Right hindlimb (tissue), 1 donor: ENCODE data around the gene JCAD.
A peak's percentile ranks its signal among the peaks of the same experiment; 100 is the strongest.
"Not testable (repeated sequence)": the region's sequence is repeated elsewhere in the genome, so short reads cannot be mapped to it uniquely, and the experiment has no call there.

ENCODE experiments used
- DNase-seq: peaks from one replicate; pipeline ENCODE4 v3.0.0-alpha.2; 2018

JCAD gene

DNA sequence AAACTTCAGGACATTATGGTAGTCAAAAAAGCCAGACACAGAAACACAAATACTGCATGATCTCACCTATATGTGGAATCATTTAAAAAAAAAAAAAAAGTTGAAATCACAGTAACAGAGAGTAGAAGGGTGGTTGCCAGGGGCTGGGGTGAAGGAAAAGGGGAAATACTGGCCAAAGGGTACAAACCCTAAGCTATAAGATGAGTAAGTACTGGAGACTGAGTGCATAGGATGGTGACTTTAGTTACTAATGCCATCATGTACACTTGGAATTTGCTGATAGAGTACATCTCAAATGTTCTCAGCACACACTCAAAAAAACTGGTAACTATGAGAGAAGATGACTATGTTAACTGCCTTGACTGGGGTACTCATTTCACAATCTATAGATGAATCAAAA, 39.9 kb downstream of the JCAD start:
- no peak for DNase-seq

- DNase-seq: peak; percentile 71
Observed at GRCh38 chr10:30018496-30018895, 40.9 kb downstream of the JCAD start.

DNA sequence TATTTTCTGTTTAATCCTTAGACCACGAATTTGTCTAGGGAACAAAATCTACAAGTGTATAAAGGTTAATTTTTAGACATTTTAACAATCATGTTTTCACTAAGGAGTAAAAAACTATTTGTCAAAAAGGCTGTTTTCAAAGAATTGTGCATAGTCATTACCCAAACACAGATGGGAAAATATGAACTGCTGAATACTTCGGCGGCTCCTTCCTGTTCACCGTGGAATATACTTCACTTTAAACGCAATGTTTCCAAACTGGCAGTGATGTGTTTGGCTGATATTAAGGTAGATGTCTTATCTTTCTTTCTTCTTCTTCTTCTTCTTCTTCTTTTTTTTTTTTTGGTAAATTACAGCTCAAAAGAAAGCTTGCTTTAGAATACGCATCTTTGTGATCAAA, 41.4 kb downstream of the JCAD start:
- DNase-seq: no peak

- DNase-seq: no peak
Observed at GRCh38 chr10:30017556-30017955, 41.8 kb downstream of the JCAD start.

DNA sequence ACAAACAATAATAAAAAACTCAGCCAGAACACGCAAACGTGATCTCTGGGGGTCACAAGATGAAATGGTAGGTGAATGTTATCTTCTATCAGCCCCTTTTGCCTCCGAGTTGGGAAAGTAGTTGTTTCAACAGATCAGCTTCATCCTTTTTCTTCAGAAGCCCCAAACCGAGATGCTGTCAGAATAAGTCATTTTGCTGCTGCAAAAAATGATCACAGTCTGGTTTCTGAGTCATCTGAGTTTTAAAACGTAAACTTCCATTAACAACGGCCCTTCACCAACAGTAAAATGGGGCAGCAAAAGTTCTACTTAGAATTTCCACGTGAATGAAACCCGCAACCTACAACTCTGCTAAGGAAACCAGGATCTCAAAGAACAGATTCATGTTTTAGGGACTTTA, 44.9 kb downstream of the JCAD start:
- no peak for DNase-seq

DNA sequence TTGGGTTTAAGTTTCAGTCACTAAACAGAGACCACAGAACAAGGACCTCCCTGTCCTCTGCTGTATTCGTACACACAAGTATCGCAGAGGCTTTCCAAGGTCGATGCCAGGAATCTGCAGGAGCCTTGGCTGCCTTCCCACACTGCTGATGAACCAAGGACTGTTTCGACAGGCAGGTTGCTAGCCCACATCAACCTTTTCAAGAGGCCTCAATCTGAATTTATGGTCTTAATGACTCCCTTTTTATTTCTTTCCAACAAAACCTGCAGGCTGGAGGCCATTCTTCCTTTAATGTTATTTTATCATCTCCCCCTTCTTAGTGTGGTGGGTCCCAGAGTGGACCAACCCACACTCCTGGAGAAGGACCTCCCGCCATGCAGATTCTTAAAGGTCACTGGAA, 45.6 kb downstream of the JCAD start:
- DNase-seq: peak; percentile 82

GRCh38 chr10:30011956-30012647, 47.3 kb downstream of the JCAD start:
- no peak for DNase-seq

- peak; percentile 86 for DNase-seq
Observed at GRCh38 chr10:30011396-30011795, 48.0 kb downstream of the JCAD start.

DNA sequence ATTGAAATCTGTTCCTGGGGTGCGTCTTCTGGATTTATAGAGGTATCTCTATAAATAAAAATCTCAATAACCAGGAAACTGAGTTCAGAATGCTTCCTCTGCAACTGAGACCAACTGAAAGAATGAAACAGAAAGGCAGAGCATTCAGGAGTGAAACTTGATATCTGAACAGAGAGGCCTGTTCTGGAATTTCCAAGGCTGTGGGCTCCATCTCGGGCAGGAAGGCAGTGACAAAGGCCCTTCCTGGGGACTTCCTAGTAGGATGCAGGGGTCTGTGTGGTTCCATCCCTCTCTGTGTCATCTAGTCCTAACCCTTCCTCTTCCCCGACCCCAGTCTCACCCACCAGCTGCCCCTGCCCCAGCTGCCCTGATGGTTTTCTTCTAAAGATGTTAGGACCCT, 52.0 kb downstream of the JCAD start:
- no peak for DNase-seq

- no peak for DNase-seq
Observed at GRCh38 chr10:30006410-30006809, 53.0 kb downstream of the JCAD start.

GRCh38 chr10:30005116-30005515, 54.3 kb downstream of the JCAD start:
- DNase-seq: not testable (repeated sequence)

- peak; percentile 80 for DNase-seq
Observed at GRCh38 chr10:30002426-30003266, 56.7 kb downstream of the JCAD start.

DNA sequence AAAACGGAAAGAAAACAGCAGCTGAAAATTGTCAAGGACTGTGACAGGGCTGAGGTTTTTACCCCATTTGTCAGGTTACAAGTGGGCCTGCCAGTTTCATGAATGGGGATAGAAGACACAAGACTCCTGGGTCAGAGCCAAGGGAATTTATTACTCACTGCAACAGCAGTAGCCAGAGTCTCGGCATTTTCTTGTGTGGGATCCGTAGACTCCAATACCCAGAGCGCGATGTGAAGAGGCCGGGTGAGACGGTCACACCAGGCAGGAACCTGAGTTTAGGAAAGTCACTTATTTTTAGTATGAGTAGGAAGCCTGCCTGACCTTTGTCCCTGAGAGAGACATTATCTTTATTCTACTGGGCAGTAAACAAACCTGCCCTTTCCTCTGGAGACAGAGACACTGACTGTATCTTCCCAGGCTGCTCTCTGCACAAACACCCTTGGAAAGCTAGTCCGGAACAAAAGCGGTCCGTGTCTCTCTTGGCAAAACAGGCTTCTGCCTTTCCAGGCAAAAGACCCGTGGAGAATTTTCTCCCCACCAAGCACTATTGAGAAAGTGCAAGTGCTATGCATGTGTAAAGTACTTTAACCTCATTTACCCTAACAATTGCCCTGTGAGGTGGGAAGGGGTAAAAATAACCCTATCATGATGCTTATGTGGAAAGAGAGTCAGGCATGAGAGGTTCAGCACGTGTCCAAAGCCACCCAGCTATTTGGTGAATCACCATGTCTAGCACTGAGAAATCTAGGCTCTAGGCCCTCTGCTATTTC, 58.4 kb downstream of the JCAD start:
- peak; percentile 71 for DNase-seq

DNA sequence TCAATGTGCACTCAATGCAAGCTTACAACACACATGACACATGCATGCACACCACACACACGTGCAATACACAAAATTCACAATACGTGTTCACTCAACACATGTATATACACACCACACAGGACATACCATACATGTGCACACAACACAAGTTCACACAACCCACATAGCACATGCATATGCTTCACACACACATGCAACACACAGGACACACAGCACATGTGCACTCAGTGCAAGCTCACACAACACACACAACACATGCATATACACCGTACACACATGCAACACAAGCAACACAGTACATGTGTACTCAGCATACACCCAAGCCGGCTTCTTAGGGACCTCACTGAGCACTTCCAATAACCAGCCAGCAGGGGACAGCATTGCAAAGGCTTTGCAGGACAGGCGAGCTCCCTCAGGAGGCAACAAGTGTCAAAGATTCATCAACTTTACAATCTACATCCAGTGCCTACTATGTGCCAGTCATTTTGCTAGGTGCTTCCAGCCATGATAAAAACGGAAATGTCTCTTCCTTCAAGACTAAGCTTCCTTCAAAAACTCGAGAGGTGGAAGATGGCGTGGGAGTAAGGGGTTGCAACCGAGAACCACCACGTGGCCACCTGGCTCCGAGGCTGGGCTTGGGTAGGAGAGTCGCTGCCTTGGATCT, 61.1 kb downstream of the JCAD start:
- DNase-seq: peak; percentile 82

GRCh38 chr10:29994811-29995210, 64.6 kb downstream of the JCAD start:
- DNase-seq: no peak

DNA sequence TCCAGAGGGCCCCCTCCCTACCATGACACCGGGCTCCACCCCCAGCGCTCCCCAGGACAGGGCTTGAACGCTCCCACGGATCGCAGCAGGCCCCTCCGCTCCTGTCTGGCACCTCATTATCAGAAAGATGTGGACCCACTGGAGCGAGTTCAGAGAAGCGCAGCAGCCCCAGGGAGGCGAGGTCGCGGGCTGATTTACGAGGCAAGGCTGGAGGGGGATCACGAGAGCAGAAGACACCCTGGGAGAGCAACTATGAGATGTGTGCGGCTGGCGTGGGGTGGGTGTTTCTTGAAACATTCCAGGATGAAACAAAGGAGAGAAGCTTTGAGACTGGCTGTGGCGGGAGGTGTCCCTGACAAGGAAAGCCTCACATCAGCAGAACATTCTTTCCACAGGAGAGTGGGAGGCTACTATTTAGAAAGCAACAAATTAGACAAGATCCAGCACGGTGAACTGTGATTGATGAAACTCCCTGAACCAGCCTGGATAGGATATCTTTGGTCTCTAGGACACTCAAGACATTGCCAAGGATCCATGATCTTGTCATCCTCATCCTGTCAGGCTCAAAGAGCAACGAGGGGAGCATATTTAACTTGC, 66.0 kb downstream of the JCAD start:
- DNase-seq: no peak

GRCh38 chr10:29992914-29993313, 66.5 kb downstream of the JCAD start:
- no peak for DNase-seq

DNA sequence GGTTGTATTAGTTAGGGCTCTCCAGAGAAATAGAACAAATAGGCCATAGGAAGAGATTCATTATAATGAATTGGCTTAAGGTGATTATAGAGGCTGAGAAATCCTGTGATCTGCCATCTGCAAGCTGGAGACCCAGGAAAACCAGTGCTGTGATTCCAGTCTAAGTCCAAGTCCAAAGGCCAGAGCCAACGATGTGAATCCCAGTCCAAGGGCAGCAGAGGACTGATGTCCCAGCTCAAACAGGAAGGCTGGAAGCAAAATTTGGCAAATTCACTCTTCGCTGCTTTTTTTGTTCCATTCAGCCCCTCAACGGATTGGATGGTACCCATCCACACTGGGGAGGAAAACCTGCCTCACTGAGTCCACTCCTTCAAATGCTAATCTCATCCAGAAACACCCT, 68.0 kb downstream of the JCAD start:
- no peak for DNase-seq

DNA sequence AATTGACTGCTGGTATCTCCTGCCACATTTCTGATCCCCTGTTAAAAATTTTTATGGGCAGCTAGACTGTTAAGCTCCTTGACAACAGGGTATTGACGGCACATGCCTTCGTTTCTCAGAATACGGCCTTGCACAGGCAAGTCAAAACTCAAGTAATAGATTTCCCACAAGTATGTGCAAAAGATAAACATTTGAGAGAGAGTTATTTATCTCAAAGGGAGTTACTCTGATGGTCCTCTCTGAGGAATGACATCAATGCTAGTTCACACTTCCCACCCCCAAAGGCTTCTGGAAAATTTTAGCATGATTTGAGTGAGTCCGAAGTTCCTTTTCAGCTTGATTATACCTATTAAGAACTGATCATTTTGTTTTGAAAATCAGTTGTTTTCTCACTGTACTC, 71.9 kb downstream of the JCAD start:
- DNase-seq: no peak

GRCh38 chr10:29982997-29983648, 76.3 kb downstream of the JCAD start:
- no peak for DNase-seq

- no peak for DNase-seq
Observed at GRCh38 chr10:29981510-29981909, 77.9 kb downstream of the JCAD start.

GRCh38 chr10:29980084-29980483, 79.3 kb downstream of the JCAD start:
- no peak for DNase-seq
